Measurements from ENCODE around the gene RPTOR.

RPTOR gene

DNA sequence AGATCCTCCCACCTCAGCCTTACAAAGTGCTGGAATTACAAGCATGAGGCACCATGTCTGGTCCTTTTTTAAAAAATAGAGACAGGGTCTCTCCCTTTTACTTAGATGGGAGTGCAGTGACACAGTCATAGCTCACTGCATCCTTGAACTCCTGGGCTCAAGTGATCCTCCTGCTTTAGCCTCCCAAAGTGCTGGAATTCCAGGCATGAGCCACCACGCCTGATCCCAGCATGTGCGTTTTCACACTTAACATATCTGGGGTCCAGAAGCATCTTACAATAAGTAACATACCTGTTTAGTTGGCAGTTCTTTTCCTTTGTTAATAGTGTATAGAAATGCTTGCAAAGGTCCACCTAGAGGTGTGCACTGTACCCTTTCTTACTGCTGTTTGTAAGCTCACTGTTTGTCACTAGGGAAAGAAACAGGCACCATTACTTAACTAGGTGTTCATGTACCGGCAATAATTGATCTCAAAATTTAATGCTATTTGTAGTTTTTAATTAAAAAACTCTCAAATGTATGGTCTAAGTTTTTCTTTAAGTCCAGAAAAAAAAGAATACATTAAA is 221.7 kb downstream of the RPTOR start:
- DNase-seq (ENCODE audit: low spot score) = no peak

GRCh38 chr17:80768389-80768788 is 223.8 kb downstream of the RPTOR start:
- DNase-seq (ENCODE audit: low spot score) = no peak

GRCh38 chr17:80768936-80769335 is 224.3 kb downstream of the RPTOR start:
- no peak for DNase-seq (ENCODE audit: low spot score)

- DNase-seq (ENCODE audit: low spot score) = no peak
These were observed 224.9 kb downstream of the RPTOR start for GRCh38 chr17:80769516-80769915.

GRCh38 chr17:80769936-80770625 is 225.4 kb downstream of the RPTOR start:
- DNase-seq (ENCODE audit: low spot score) = no peak

- no peak for DNase-seq (ENCODE audit: low spot score)
These were observed 226.4 kb downstream of the RPTOR start for GRCh38 chr17:80770881-80771611.

GRCh38 chr17:80771612-80772005 is 227.0 kb downstream of the RPTOR start:
- no peak for DNase-seq (ENCODE audit: low spot score)

DNA sequence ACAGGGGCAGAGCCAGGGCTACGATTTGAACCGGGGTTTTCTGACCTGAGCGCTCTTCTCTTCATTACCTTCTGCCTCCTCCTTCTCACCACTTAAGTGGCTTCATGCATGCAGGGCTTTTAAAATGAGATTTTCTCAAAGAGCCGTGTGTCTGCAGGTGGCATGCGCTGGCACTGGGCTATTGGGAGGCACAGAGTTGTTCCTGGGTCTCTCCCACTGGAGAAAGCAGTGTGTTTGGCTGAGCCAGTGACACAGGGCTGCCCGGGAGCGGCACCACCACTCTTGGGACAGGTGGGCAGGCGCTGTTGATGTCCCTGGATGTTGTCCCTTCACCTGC is 228.2 kb downstream of the RPTOR start:
- DNase-seq (ENCODE audit: low spot score) = no peak

- peak; percentile 19 for DNase-seq (ENCODE audit: low spot score)
These were observed 228.8 kb downstream of the RPTOR start for GRCh38 chr17:80773243-80773991.

DNA sequence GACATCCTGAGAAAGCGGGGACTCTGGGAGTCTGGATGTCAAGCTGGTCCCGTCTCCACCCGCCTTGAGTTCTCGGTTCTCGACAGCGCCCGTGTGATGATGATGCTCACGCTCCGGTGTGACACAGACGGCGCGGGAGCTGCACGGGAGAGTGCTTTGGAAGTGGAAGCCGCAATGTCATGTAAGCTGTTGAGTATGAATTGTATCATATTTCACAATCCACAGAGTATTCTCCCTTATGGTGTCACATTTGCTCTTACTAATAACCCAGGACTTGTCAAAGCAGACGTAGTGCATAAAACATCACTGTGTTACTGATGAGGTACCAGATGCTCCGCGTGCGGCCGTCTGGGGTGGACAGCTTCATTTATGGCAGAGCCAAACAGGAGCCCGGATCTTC is 229.5 kb downstream of the RPTOR start:
- no peak for DNase-seq (ENCODE audit: low spot score)

GRCh38 chr17:80774643-80775281 is 230.1 kb downstream of the RPTOR start:
- DNase-seq (ENCODE audit: low spot score) = no peak

DNA sequence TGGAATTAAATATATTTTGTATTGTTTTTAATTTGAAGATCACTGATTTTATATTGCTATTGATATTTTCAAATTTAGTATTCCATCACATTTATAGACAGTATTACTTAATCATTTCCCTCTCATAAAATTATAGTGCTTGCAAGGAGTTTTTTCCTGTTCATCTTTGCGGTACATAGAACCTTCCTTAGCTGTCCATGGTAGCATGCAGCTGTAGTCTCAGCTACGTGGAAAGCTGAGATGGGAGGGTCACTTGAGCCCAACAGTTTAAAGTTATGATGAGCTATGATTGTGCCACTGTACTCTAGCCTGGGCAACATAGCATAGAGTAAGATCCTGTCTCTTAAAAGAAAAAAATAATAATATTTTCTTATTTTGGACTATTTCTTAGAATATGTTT is 231.2 kb downstream of the RPTOR start:
- no peak for DNase-seq (ENCODE audit: low spot score)

DNA sequence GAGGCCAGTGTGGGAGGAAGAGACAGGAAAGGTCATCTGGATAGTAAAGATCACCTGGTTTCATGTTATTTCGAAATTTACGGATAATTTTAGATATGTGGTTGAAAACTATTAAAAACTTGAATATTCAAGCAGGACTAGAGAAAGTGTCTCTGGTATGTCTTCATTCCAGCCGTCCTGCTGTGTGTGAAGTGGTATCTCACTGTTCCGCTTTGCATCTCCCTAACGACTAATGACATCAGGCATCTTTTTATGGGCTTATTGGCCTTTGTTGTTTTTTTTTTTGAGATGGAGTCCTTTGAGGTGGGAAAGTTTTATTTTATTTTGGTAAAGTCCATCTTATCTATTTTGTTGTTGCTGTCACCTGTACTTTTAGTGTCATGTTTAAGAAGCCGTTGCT is 232.6 kb downstream of the RPTOR start:
- DNase-seq (ENCODE audit: low spot score) = no peak

DNA sequence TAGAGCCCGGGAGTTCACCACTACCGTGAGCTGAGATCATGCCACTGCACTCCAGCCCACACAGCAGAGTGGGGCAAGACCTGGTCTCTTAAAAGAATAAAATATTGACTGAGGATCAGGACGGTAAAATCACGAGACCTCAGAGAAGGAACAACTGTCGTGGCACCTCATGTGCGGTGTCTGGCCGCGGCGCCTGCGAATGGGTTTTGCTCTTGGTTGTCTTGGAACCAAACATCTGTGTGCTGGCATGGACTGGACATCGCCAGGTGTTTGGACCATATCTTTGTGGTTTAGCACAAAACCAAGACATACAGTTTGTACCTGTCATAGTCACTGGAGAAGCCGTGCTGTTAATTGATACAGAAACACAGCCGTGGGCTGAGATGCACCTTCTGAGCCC is 234.1 kb downstream of the RPTOR start:
- DNase-seq (ENCODE audit: low spot score) = no peak

- no peak for DNase-seq (ENCODE audit: low spot score)
These were observed 234.7 kb downstream of the RPTOR start for GRCh38 chr17:80779336-80779735.

DNA sequence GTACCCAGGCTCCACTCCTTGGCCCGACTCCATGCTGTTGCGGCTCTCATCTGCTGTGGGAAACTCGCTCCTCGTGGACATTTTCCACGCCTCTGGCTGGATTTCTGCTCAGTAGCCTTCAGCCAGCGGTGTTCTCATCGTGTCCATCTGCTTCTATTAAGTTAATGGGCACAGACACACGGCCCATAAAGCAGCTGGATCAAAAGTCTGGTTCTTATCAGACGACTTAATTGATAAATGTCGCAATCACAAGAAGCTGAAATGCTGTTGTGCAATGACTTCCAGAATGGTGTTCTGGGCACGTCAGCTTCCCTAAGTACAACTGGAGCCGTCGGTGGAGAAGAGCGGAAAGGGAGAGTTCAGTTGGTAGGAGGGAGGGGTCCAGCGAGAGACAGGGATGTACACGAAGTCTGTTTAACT is 235.3 kb downstream of the RPTOR start:
- DNase-seq (ENCODE audit: low spot score) = peak; percentile 67

DNA sequence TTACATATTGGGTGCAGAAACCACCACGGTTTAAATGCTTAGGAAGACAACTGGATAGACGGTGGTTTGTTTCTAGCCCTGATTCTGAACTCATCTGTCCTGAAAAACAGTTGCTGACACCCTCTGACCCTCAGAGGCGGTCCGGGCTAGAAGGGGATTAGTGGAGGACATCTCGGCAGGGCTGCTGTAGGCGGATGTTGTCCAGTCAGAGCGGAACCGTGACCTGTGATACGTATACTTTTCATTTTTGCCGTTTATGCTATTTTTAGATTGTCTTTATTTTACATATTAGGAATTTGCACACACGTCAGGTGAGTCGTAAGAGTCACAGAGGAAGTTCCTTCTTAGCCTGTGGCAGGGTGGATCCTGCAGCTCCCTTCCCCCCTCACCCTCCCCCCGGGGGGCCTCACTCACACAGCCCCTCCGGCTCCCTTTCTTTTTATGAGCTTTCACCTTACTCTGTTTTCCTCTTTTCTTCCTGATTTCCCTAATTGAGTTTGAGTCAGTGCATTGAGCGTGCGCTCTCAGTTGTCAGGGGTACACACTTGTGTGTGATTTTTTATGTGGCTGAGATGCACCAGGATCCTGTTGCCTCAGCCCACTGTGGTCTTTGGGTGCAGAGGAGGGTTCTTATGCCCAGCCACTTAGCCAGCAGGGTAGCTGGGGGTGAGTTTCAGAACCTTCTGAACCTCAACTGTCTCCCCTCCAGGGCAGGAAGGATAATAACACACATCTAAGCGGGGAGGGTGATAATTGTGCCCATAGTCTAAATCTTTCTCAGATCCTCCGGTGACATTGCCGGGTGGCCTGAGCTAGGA is 236.0 kb downstream of the RPTOR start:
- no peak for DNase-seq (ENCODE audit: low spot score)

DNA sequence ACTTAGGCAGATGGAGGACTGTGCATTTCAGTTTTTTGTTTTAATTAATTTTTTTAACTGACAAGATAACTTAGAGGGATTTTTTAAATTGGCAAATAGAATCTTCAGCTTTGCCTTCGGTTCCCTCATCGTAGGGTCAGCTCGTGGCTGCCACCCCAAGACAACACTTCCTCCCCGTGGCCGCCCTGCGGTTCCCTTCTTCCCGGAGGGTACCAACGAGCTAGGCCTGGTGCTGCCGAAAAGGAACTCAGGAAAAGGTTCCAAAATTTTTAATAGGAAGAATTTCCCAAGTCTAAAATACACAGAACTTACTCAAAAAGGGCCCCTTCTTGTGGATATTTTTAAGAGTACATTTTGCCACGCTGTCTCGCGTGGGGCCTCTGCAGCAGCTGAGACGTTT is 236.6 kb downstream of the RPTOR start:
- DNase-seq (ENCODE audit: low spot score) = no peak

GRCh38 chr17:80781807-80782277 is 237.2 kb downstream of the RPTOR start:
- DNase-seq (ENCODE audit: low spot score) = no peak

- DNase-seq (ENCODE audit: low spot score) = no peak
These were observed 238.1 kb downstream of the RPTOR start for GRCh38 chr17:80782536-80783427.

Data from GM03348 (cell line).